ENCODE data around the gene FHOD3.

DNA sequence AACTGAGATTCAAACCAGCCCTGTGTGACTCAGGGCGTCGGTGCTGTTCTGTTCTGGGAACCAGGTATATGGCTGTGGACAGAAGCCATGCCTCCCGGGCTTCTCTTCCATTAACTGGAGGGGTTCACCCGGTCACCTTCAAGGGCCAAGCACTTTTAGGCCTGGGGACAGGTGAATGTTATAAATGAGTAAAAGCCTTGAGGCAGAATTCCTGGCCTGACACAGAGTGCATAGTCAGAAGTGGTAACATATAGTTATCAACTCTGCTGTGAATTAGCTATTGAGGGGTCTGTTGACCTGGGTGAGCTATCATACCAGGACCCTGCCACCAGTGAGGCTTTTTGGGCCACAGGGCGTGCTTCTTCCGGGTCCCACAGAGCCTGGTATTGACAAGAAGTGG, 2.7 kb downstream of the FHOD3 start:
- TF ChIP-seq, protein P1, sequence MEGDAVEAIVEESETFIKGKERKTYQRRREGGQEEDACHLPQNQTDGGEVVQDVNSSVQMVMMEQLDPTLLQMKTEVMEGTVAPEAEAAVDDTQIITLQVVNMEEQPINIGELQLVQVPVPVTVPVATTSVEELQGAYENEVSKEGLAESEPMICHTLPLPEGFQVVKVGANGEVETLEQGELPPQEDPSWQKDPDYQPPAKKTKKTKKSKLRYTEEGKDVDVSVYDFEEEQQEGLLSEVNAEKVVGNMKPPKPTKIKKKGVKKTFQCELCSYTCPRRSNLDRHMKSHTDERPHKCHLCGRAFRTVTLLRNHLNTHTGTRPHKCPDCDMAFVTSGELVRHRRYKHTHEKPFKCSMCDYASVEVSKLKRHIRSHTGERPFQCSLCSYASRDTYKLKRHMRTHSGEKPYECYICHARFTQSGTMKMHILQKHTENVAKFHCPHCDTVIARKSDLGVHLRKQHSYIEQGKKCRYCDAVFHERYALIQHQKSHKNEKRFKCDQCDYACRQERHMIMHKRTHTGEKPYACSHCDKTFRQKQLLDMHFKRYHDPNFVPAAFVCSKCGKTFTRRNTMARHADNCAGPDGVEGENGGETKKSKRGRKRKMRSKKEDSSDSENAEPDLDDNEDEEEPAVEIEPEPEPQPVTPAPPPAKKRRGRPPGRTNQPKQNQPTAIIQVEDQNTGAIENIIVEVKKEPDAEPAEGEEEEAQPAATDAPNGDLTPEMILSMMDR (IDR thresholded peaks at IDR 0.05): no peak
- no peak for TF ChIP-seq EP300 (IDR thresholded peaks at IDR 0.05)

Measured in esophagus muscularis mucosa (tissue), 3 donors.